OCI-M2 (cell line): ENCODE results near the gene PACS1.
"Not testable (repeated sequence)": the region's sequence is repeated elsewhere in the genome, so short reads cannot be mapped to it uniquely, and the experiment has no call there.

Experiments used
- DNase-seq: peaks from one replicate; lab custom pipeline; 2025; ENCODE audit not compliant: unreplicated experiment; lab: John Stamatoyannopoulos, UW

PACS1 gene

GRCh38 chr11:66069715-66070603, at the start of gene PACS1:
TSS of gene PACS1 (plus strand) at chr11:66070272. CDS start at chr11:66070487, 215 bp downstream.
- DNase-seq = no peak

- no peak for DNase-seq
Observed at GRCh38 chr11:66020618-66021357, 49.3 kb upstream of the PACS1 start.

GRCh38 chr11:66022401-66023185, 47.5 kb upstream of the PACS1 start:
- no peak for DNase-seq

- DNase-seq = not testable (repeated sequence)
Observed at GRCh38 chr11:66023186-66023440, 47.0 kb upstream of the PACS1 start.

GRCh38 chr11:66026017-66026529, 44.0 kb upstream of the PACS1 start, which contains the start of gene CATSPER1:
TSS of gene CATSPER1 (minus strand) at chr11:66026479. CDS start at chr11:66026379, 100 bp downstream.
- no peak for DNase-seq

- no peak for DNase-seq
Observed at GRCh38 chr11:66032957-66033735, 36.9 kb upstream of the PACS1 start.

- no peak for DNase-seq
Observed at GRCh38 chr11:66035653-66036333, 34.3 kb upstream of the PACS1 start.

GRCh38 chr11:66036334-66036710, 33.8 kb upstream of the PACS1 start:
- no peak for DNase-seq

- no peak for DNase-seq
Observed at GRCh38 chr11:66037327-66037726, 32.7 kb upstream of the PACS1 start.

- no peak for DNase-seq
Observed at GRCh38 chr11:66039765-66040164, 30.3 kb upstream of the PACS1 start.

GRCh38 chr11:66042227-66042995, 27.7 kb upstream of the PACS1 start:
- DNase-seq = no peak

GRCh38 chr11:66042996-66043906, 26.8 kb upstream of the PACS1 start:
- no peak for DNase-seq

GRCh38 chr11:66044757-66045156, 25.3 kb upstream of the PACS1 start:
- DNase-seq = no peak

- peak; percentile 41 for DNase-seq
Observed at GRCh38 chr11:66045177-66045639, 24.9 kb upstream of the PACS1 start.

- no peak for DNase-seq
Observed at GRCh38 chr11:66046901-66047300, 23.2 kb upstream of the PACS1 start.

GRCh38 chr11:66047541-66048365, 22.3 kb upstream of the PACS1 start:
- DNase-seq = no peak
